Activated naive CD8-positive, alpha-beta T cell treated with anti-CD3 and anti-CD28 coated beads, Interleukin-2, amount 10 ng/mL, durations not matched to agents 7 days and 5 days (primary cell): ENCODE results near the gene ZNF268. TPM values are rescaled to one million over a fixed set of nuclear protein-coding genes. Genes with fewer than 3 reads are reported as not detected.

Experiments
- ATAC-seq: fragments of 150-1000 bp; cut with Tn5 transposase; one replicate; pipeline ENCODE4 v1.10.0; 2021; ENCODE audit warnings: low read depth, moderate library complexity
- POLR2A ChIA-PET: fragments of 350-600 bp; sonication (Branson Sonifier 250); formaldehyde crosslinking; loops from one replicate; lab custom pipeline; 2021; ENCODE audit warnings: antibody characterized with exemption; lab: Charles Lee
- DNase-seq: peaks from one replicate; pipeline ENCODE4 v3.0.0; 2021
- H3K27ac Mint-ChIP-seq: one replicate; pipeline ENCODE4 v1.8.0; 2022; ENCODE audit warnings: mild to moderate bottlenecking, mixed read lengths
- H3K27me3 Mint-ChIP-seq: one replicate; pipeline ENCODE4 v1.8.0; 2022; ENCODE audit warnings: mild to moderate bottlenecking, moderate library complexity, mixed read lengths
- H3K36me3 Mint-ChIP-seq: one replicate; pipeline ENCODE4 v1.8.0; 2021; ENCODE audit warnings: mild to moderate bottlenecking, mixed read lengths
- H3K4me1 Mint-ChIP-seq: one replicate; pipeline ENCODE4 v1.8.0; 2021; ENCODE audit warnings: mixed read lengths
- H3K4me3 Mint-ChIP-seq: one replicate; pipeline ENCODE4 v1.8.0; 2022; ENCODE audit warnings: mild to moderate bottlenecking, moderate library complexity, mixed read lengths
- H3K9me3 Mint-ChIP-seq: one replicate; pipeline ENCODE4 v1.8.0; 2021; ENCODE audit warnings: mixed read lengths
- total RNA-seq, 2 experiments: library from RNA; stranded (reverse); gene quantifications; one replicate each; pipeline ENCODE4 v1.2.3, GENCODE V29; 2021

Gene ZNF268
- 10 to 100 TPM; 24.1 to 25.6 TPM for total RNA-seq

GRCh38 chr12:133181238-133181959 is at the start of gene ZNF268:
ZNF268 (plus strand) TSS chr12:133181495; CDS start chr12:133181998, 503 bp downstream.
- H3K4me3 Mint-ChIP-seq = peak within 1 kb of the TSS; percentile 95
- peaks cover 52% of the 10 kb centered on the region for H3K36me3 Mint-ChIP-seq
- DNase-seq (peak; percentile 91), ATAC-seq (peak; percentile 90)
- peak within 1 kb of the TSS; percentile 93 for H3K27ac Mint-ChIP-seq
- peaks cover 9% of the 10 kb centered on the region for H3K4me1 Mint-ChIP-seq
- H3K27me3 Mint-ChIP-seq = no peaks in the 10 kb centered on the region
- H3K9me3 Mint-ChIP-seq = peaks cover 36% of the 10 kb centered on the region
- POLR2A ChIA-PET = interaction anchor here (0.7 to 2.7 kb wide), 6 partner anchors 11 to 224 kb away, joined by 3 to 29 read pairs (median 6); partner anchors contain the start of genes ZNF10, ZNF140, ZNF26 and ZNF891

- POLR2A ChIA-PET = no interaction called here
- ATAC-seq (no peak), DNase-seq (no peak)
- no peak overlapping the region for H3K4me3 Mint-ChIP-seq
- H3K9me3 Mint-ChIP-seq = peaks cover 47% of the 10 kb centered on the region
- H3K27ac Mint-ChIP-seq = no peak overlapping the region
- peaks cover 74% of the 10 kb centered on the region for H3K36me3 Mint-ChIP-seq
- no peaks in the 10 kb centered on the region for H3K27me3 Mint-ChIP-seq
- H3K4me1 Mint-ChIP-seq = peaks cover 8% of the 10 kb centered on the region
Measured at GRCh38 chr12:133135747-133136146, 45.5 kb upstream of the ZNF268 start.

- Mint-ChIP-seq H3K4me3 (no peak overlapping the region), H3K4me1 (no peaks in the 10 kb centered on the region), H3K9me3 (peaks cover 38% of the 10 kb centered on the region), H3K36me3 (peaks cover 68% of the 10 kb centered on the region), H3K27me3 (no peaks in the 10 kb centered on the region), H3K27ac (no peak overlapping the region)
- POLR2A ChIA-PET = no interaction called here
- ATAC-seq (no peak), DNase-seq (no peak)
Measured at GRCh38 chr12:133145981-133146380, 35.3 kb upstream of the ZNF268 start.

DNA sequence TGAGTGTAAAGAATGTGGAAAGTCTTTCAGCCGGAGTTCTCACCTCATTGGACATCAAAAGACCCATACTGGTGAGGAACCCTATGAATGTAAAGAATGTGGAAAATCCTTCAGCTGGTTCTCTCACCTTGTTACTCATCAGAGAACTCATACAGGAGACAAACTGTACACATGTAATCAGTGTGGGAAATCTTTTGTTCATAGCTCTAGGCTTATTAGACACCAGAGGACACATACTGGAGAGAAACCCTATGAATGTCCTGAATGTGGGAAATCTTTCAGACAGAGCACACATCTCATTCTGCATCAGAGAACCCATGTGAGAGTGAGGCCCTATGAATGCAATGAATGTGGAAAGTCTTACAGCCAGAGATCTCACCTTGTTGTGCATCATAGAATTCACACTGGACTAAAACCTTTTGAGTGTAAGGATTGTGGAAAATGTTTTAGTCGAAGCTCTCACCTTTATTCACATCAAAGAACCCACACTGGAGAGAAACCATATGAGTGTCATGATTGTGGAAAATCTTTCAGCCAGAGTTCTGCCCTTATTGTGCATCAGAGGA is 25.1 kb upstream of the ZNF268 start:
- Mint-ChIP-seq H3K9me3 (peaks cover 52% of the 10 kb centered on the region), H3K4me3 (no peak overlapping the region), H3K4me1 (no peaks in the 10 kb centered on the region), H3K27me3 (no peaks in the 10 kb centered on the region), H3K36me3 (peaks cover 72% of the 10 kb centered on the region), H3K27ac (no peak overlapping the region)
- no peak for DNase-seq
- no peak for ATAC-seq
- POLR2A ChIA-PET = no interaction called here

GRCh38 chr12:133165776-133166175 is 15.5 kb upstream of the ZNF268 start:
- no peak overlapping the region for H3K27ac Mint-ChIP-seq
- POLR2A ChIA-PET = no interaction called here
- peaks cover 26% of the 10 kb centered on the region for H3K9me3 Mint-ChIP-seq

GRCh38 chr12:133172491-133172890 is 8.8 kb upstream of the ZNF268 start:
- no peak for ATAC-seq
- H3K36me3 Mint-ChIP-seq = no peaks in the 10 kb centered on the region
- H3K27ac Mint-ChIP-seq = no peak overlapping the region
- no peak overlapping the region for H3K4me3 Mint-ChIP-seq
- no peaks in the 10 kb centered on the region for H3K27me3 Mint-ChIP-seq
- no peaks in the 10 kb centered on the region for H3K4me1 Mint-ChIP-seq
- POLR2A ChIA-PET = no interaction called here
- H3K9me3 Mint-ChIP-seq = peaks cover 38% of the 10 kb centered on the region
- no peak for DNase-seq

More at GRCh38 chr12:133165776-133166175, 15.5 kb upstream of the ZNF268 start:
- Mint-ChIP-seq H3K27me3 (no peaks in the 10 kb centered on the region), H3K36me3 (no peaks in the 10 kb centered on the region), H3K4me3 (no peak overlapping the region), H3K4me1 (no peaks in the 10 kb centered on the region)
- ATAC-seq (no peak), DNase-seq (no peak)

- ATAC-seq (no peak), DNase-seq (no peak)
- peaks cover 5% of the 10 kb centered on the region for H3K36me3 Mint-ChIP-seq
- H3K27ac Mint-ChIP-seq = no peak overlapping the region
- POLR2A ChIA-PET = no interaction called here
- no peaks in the 10 kb centered on the region for H3K4me1 Mint-ChIP-seq
- peaks cover 42% of the 10 kb centered on the region for H3K9me3 Mint-ChIP-seq
- H3K4me3 Mint-ChIP-seq = no peak overlapping the region
- no peaks in the 10 kb centered on the region for H3K27me3 Mint-ChIP-seq
Measured at GRCh38 chr12:133174901-133175300, 6.4 kb upstream of the ZNF268 start.

DNA sequence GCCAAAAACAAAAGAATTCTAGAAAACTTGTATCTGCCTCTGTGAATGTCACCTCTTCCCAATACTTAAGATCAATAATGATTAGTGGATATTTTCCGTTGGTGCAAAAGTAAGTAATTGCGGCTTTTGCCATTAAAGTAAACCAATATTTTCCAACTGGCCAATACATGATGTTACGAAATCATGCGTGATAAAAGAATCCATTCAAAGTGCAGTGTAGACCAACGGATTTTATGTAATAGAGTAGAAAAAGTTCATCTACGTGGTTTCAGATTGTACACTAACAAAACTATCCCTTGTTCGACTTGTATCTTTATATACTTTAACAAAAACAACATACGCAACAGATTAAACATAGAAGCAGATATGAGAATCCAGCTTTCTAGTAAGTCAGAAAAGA is 626 bp upstream of the ZNF268 start:
- Mint-ChIP-seq H3K9me3 (peaks cover 38% of the 10 kb centered on the region), H3K4me3 (no peak overlapping the region), H3K36me3 (peaks cover 46% of the 10 kb centered on the region), H3K4me1 (peaks cover 9% of the 10 kb centered on the region), H3K27ac (no peak overlapping the region), H3K27me3 (no peaks in the 10 kb centered on the region)
- DNase-seq (no peak), ATAC-seq (no peak)
- POLR2A ChIA-PET = interaction anchor here (0.7 to 2.7 kb wide), 6 partner anchors 10 to 224 kb away, joined by 3 to 29 read pairs (median 6); partner anchors contain the start of genes ZNF10, ZNF140, ZNF26 and ZNF891

- POLR2A ChIA-PET = no interaction called here
- no peak for DNase-seq
- no peaks in the 10 kb centered on the region for H3K27me3 Mint-ChIP-seq
- H3K36me3 Mint-ChIP-seq = peaks cover 99% of the 10 kb centered on the region
- H3K9me3 Mint-ChIP-seq = peaks cover 44% of the 10 kb centered on the region
- no peak overlapping the region for H3K27ac Mint-ChIP-seq
- peaks cover 3% of the 10 kb centered on the region for H3K4me1 Mint-ChIP-seq
- no peak overlapping the region for H3K4me3 Mint-ChIP-seq
- ATAC-seq = no peak
Measured at GRCh38 chr12:133190176-133190575, 8.9 kb downstream of the ZNF268 start.

GRCh38 chr12:133192847-133193246 is 11.6 kb downstream of the ZNF268 start:
- Mint-ChIP-seq H3K27me3 (no peaks in the 10 kb centered on the region), H3K9me3 (peaks cover 40% of the 10 kb centered on the region), H3K36me3 (peaks cover 87% of the 10 kb centered on the region), H3K4me3 (no peak overlapping the region), H3K27ac (no peak overlapping the region), H3K4me1 (no peaks in the 10 kb centered on the region)
- ATAC-seq (no peak), DNase-seq (no peak)
- POLR2A ChIA-PET = no interaction called here

GRCh38 chr12:133201888-133202287 is 20.6 kb downstream of the ZNF268 start:
- POLR2A ChIA-PET = no interaction called here
- no peak for ATAC-seq
- no peaks in the 10 kb centered on the region for H3K27me3 Mint-ChIP-seq
- H3K36me3 Mint-ChIP-seq = peaks cover 58% of the 10 kb centered on the region
- no peak overlapping the region for H3K4me3 Mint-ChIP-seq
- no peaks in the 10 kb centered on the region for H3K4me1 Mint-ChIP-seq
- DNase-seq = no peak
- peaks cover 39% of the 10 kb centered on the region for H3K9me3 Mint-ChIP-seq
- H3K27ac Mint-ChIP-seq = no peak overlapping the region

GRCh38 chr12:133202493-133203343 is 21.4 kb downstream of the ZNF268 start:
- H3K27ac Mint-ChIP-seq = no peak overlapping the region
- POLR2A ChIA-PET = no interaction called here
- peaks cover 39% of the 10 kb centered on the region for H3K9me3 Mint-ChIP-seq
- H3K4me1 Mint-ChIP-seq = no peaks in the 10 kb centered on the region
- H3K36me3 Mint-ChIP-seq = peaks cover 55% of the 10 kb centered on the region
- ATAC-seq = no peak
- H3K4me3 Mint-ChIP-seq = no peak overlapping the region
- no peak for DNase-seq
- H3K27me3 Mint-ChIP-seq = no peaks in the 10 kb centered on the region
